Left renal pelvis (tissue), 4 donors: Measurements from ENCODE around the gene MAN2A1. TPM values are rescaled to one million over a fixed set of nuclear protein-coding genes. Genes with fewer than 3 reads are reported as not detected.
"Not testable (repeated sequence)": the region's sequence is repeated elsewhere in the genome, so short reads cannot be mapped to it uniquely, and the experiment has no call there.

Source experiments
- DNase-seq, 4 donors: peaks; one replicate each; pipeline ENCODE4 v3.0.0-alpha.2; 2013; ENCODE audit warnings: low read depth in 4 of 4, low spot score in 3 of 4
- polyA plus RNA-seq, 4 donors: library from polyadenylated mRNA; unstranded; fragments of 120-200 nt; gene quantifications; one replicate each; pipeline ENCODE4 v1.2.1, GENCODE V29; 2013; ENCODE audit not compliant: insufficient read length in 4 of 4

The MAN2A1 gene
- polyA plus RNA-seq, 4 donors, result 31.3 to 82.6 (median 73.3) TPM

GRCh38 chr5:109857405-109858031 is 167.8 kb downstream of the MAN2A1 start:
- no peak for DNase-seq

DNA sequence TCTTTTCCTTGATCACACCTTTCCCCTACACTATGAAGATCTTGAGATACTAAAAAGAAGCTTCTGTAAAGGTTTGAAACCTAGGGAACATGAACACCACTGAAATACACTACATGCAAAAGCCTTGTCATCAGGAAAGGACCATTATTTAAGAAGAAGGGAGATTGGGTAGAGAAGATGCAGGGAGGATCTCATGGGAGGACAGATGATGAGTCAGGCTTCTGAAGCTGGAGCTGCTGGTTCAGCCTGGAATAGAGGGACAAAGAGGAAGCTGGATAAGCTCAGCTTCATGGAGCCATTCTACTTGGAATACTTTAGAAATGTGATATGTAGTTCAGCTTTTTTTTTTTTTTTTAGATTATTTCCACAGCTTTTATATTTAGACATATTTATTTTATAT is 169.8 kb downstream of the MAN2A1 start:
- no peak for DNase-seq

- DNase-seq, result no peak
Measured at GRCh38 chr5:109862301-109862700, 172.6 kb downstream of the MAN2A1 start.

GRCh38 chr5:109863752-109864151 is 174.0 kb downstream of the MAN2A1 start:
- no peak for DNase-seq

GRCh38 chr5:109865637-109866036 is 175.9 kb downstream of the MAN2A1 start:
- no peak for DNase-seq

GRCh38 chr5:109866051-109866450 is 176.3 kb downstream of the MAN2A1 start:
- no peak for DNase-seq

DNA sequence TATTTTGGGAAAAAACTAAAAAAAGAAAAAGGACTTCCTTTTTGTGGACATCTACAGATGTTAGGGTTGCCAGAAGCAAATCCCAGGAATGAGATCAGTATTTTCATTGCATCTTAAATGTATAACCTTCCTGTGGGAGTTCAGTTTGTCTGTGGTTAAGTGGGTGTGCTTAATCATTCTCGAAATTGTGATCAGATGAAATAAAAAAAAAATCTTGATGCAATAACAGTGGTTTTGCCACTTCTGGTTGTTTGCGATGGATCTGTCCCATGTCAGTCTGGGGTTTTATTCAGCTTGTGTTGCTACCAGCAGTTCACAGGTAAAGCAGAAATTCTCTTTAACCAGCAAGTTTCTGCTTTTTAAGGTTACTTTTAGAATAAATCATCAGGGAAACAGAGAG is 179.0 kb downstream of the MAN2A1 start:
- no peak for DNase-seq

DNA sequence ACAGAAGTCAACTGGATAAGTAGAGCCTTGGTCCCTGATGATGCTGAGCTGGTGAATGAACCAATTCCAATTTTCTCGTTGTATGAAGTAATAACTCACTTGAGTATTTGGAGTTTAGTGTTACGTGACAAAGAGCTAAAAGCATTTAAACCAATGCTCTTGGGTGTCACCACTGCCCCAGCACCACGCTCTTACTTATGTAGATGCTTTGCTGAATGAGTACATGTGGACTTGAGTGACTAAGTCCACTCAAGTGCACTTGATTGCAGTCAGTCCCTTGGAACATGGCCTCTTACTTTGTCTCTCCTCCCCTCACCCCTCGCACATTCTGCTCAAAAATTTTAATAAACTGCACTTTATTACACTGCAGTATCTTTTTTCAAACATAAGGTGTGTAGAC is 184.0 kb downstream of the MAN2A1 start:
- DNase-seq, result no peak

DNA sequence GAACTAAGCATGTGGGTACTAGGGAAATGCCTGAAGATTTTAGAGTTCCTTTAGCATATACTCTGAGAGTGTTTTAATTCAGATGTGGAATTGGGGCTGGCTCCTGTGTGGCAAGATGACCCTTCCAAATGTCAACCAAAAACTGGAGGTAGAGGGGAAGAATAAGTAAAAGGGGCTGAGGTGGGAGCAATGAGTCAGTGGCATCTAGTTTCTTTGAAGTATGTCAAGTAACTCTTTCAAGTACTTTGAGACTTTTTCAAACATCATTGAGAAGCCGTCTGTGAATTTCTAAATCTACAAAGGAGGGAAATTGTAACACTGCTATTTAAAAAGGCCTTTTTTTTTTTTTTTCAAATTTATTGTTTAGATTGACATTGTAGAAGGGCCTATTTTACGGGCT is 184.4 kb downstream of the MAN2A1 start:
- no peak for DNase-seq

GRCh38 chr5:109876030-109876725 is 186.5 kb downstream of the MAN2A1 start:
- DNase-seq, result no peak

- DNase-seq, result no peak
Measured at GRCh38 chr5:109876941-109877669, 187.4 kb downstream of the MAN2A1 start.

GRCh38 chr5:109877670-109878045 is 187.9 kb downstream of the MAN2A1 start:
- DNase-seq, result no peak

DNA sequence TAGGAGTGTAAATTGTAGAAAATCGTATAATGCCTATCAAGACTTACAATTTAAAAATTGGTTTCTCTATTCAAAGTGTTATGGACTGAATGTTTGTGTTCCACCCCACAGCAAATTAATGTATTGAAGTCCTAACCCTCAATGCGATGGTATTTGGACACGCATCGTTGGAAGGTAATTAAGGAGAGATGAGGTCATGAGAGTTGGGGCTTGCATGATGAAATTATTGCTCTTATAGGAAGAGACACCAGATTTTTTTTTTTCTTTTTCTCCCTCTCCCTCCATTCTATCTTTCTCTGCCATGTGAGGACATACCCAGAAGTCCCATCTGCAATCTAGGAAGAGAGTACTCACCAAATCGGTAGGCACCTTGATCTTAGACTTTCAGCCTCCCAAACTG is 189.2 kb downstream of the MAN2A1 start:
- DNase-seq, result no peak

DNA sequence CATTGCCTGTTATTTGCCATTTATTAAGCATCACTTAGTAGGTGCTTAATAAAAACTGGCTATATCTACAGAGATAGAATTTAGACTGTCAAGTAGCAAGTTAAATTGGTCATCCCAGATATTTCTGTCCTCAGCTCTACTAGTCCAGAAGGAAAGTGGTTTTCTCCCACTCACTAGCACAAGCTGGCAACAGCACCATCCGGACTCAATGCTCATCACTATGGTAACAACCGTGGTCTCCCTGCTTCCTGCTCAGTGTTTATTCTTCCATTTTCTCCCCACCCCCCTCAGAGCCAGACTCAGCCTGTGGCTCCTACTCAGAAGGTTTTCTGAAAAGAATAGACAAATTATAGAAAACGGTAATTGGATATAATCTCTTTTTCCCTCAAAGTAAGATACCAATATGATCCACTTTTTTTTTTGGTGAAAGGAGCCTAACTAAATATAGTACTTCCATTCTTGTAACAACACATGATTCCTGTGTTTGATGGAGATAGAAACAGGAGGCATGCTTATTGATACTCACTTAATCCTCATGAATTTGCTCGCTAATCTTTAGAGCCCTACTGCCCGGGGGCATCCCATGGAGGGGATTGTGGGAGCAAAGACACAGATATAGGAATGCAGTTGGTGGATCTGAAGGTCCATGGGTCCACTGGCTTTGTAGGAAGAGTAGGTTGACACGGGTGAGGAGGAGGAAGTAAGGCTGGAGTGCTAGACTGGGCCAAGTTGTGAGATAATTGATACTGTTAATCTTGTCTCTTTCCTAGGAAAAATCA is 191.4 kb downstream of the MAN2A1 start:
- DNase-seq, result no peak

- DNase-seq, result no peak
Measured at GRCh38 chr5:109882546-109882945, 192.8 kb downstream of the MAN2A1 start.

DNA sequence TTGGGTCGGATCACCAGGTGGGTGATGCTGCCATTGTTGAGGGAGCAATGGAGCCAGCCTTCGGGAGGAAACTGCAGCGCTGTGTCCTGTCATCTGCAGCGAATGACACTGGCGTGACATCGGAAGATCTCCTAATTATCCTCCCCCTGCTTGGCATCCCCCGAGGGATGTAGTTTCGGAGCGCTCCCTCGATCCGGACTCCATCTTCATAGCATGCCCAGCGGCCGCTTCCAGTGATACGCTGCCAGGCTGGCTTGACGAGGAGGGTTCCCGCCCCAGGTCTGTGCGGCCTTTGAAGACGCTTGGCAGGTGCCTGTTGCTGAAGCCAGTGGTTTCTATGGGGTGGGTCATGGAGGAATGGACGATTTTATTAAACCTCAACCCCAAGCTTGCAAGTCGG is 194.9 kb downstream of the MAN2A1 start:
- no peak for DNase-seq

DNA sequence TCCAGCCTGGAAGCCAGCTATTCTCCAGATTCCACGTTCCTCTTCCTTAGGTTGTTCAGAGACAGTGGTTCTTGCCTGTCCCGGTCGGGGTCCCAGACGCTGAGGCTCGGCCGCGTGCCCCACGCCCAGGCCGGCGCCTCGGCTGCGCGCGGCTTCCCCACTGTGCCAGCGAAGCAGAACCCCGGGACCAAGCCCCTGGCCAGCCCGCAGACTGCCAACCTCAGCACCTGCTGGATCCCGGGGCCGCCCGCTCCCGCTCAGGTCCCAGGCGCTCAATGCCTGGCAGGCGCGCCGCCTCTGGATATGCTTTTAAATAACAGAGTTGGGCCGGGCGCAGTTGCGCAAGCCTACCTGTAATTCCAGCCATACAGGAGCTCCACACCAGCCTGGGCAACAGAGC is 195.5 kb downstream of the MAN2A1 start:
- DNase-seq, result no peak

GRCh38 chr5:109888989-109889388 is 199.3 kb downstream of the MAN2A1 start:
- no peak for DNase-seq

- not testable (repeated sequence) for DNase-seq
Measured at GRCh38 chr5:109893271-109893670, 203.5 kb downstream of the MAN2A1 start.

GRCh38 chr5:109898269-109899162 is 208.8 kb downstream of the MAN2A1 start:
- DNase-seq, result no peak
